ENCODE data around the gene SARDH. TPM values are rescaled to one million over a fixed set of nuclear protein-coding genes. Genes with fewer than 3 reads are reported as not detected.

The SARDH gene
- total and polyA plus RNA-seq, 2 donors (not counting 1 experiment from before 2014, with no cell fraction given) = 0.03 to 0.07 TPM

DNA sequence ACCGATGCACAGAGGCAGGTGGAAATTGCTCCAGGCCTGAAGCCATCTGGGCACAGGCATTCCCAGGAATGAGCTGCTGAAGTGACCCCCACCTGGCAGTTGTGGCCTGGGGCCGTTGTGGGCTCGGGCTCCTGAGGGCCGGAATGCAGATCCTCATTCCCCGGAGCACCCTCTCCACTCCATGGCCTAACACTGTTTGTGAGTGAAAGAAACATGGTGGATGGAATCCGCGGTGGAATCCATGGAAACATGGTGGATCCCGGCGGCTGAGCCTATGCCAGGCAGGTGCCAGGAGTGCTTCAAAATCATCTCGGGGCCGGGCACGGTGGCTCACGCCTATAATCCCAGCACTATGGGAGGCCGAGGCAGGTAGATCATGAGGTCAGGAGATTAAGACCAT is 3.6 kb upstream of the SARDH start:
- no peaks in the 10 kb centered on the region for H3K9me3 ChIP-seq (ENCODE audit: control extremely low read depth in 1 of 3, control insufficient read depth in 2 of 3, insufficient read depth in 1 of 3, low read length in 2 of 3)
- ATAC-seq (ENCODE audit: low read depth) = no peak
- WGBS (ENCODE audit: insufficient coverage) = 95% methylated on average over 13 of the region's 14 CpGs
- DNase-seq = no peak
- H4K20me1 ChIP-seq (ENCODE audit: control insufficient read depth, insufficient read depth, low read length, poor library complexity, severe bottlenecking) = no peaks in the 10 kb centered on the region
- no peaks in the 10 kb centered on the region for H3K36me3 ChIP-seq (replicated peaks in 1 of 2; ENCODE audit: control extremely low read depth in 1 of 2, control insufficient read depth in 1 of 2, extremely low read depth in 1 of 2, insufficient read depth in 2 of 2, low read length in 1 of 2)
- H3K79me2 ChIP-seq (ENCODE audit: control insufficient read depth, insufficient read depth, low read length) = no peaks in the 10 kb centered on the region
- H3K27me3 Mint-ChIP-seq = peaks cover 22% of the 10 kb centered on the region
- H3K27ac Mint-ChIP-seq = no peak overlapping the region
- no peak overlapping the region for H3K9ac ChIP-seq (ENCODE audit: low read length)
- peaks cover 8 to 16% of the 10 kb centered on the region in 2 donors for H3K4me1 ChIP-seq (ENCODE audit: control insufficient read depth in 2 of 2, insufficient read depth in 2 of 2, low read length in 2 of 2)
- no peak overlapping the region for H3K4me2 ChIP-seq (replicated peaks; ENCODE audit: low read depth, low read length, poor library complexity, severe bottlenecking)
- no peaks in the 10 kb centered on the region for H3K9me3 Mint-ChIP-seq (ENCODE audit: insufficient read depth)
- peaks cover 11% of the 10 kb centered on the region for H3K4me1 Mint-ChIP-seq
- intact Hi-C loops (cut with micrococcal nuclease) = no loop called here
- no peak overlapping the region for H3K27ac ChIP-seq (ENCODE audit: low read length in 2 of 2)
- CTCF ChIA-PET = interaction anchor here (0.7 to 2.6 kb wide), 11 partner anchors 9 to 599 kb away, joined by 3 to 23 read pairs (median 7); no protein-coding TSS in a partner anchor
- H3K4me3 Mint-ChIP-seq = no peak overlapping the region
- H3K27me3 ChIP-seq (replicated peaks in 1 of 4; ENCODE audit: control extremely low read depth in 1 of 4, control insufficient read depth in 3 of 4, insufficient read depth in 4 of 4, low read length in 3 of 4) = no peaks in the 10 kb centered on the region
- TF ChIP-seq, protein P1, sequence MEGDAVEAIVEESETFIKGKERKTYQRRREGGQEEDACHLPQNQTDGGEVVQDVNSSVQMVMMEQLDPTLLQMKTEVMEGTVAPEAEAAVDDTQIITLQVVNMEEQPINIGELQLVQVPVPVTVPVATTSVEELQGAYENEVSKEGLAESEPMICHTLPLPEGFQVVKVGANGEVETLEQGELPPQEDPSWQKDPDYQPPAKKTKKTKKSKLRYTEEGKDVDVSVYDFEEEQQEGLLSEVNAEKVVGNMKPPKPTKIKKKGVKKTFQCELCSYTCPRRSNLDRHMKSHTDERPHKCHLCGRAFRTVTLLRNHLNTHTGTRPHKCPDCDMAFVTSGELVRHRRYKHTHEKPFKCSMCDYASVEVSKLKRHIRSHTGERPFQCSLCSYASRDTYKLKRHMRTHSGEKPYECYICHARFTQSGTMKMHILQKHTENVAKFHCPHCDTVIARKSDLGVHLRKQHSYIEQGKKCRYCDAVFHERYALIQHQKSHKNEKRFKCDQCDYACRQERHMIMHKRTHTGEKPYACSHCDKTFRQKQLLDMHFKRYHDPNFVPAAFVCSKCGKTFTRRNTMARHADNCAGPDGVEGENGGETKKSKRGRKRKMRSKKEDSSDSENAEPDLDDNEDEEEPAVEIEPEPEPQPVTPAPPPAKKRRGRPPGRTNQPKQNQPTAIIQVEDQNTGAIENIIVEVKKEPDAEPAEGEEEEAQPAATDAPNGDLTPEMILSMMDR (IDR thresholded peaks at IDR 0.05) = no peak
- no peak for TF ChIP-seq EZH2 (IDR thresholded peaks at IDR 0.05; ENCODE audit: borderline replicate concordance, insufficient read depth, low read depth, low read length, poor library complexity, severe bottlenecking)
- no peak overlapping the region for H2AFZ ChIP-seq (ENCODE audit: insufficient read depth, low read depth, low read length, poor library complexity, severe bottlenecking)
- H3K4me3 ChIP-seq (ENCODE audit: control extremely low read depth in 1 of 5, extremely low read depth in 1 of 5, insufficient read depth in 1 of 5, low read depth in 2 of 5, low read length in 4 of 5) = no peak overlapping the region
- POLR2A ChIA-PET = no interaction called here

DNA sequence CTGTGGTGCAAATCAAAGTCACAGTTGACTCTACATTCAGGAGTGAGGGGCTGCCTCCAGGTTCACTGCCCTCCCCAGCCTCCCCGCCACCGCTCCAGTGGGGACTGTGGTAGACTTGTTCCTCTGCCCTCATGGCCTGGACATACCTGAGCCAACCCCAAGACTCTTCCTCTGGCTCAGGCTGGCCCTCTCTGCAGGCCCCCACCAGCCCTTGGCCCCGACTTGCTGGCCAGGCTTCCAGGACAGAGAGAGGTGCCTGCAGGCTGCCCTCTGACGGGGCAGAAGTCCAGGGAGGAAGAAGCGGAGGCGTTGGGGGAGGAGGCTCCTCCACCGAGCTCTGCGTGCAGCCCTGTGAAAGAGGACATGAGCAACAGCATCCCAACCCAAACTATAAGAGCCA is 2.8 kb upstream of the SARDH start:
- TF ChIP-seq, protein P1 (IDR thresholded peaks at IDR 0.05) = no peak
- no peak for TF ChIP-seq EZH2 (IDR thresholded peaks at IDR 0.05; ENCODE audit: borderline replicate concordance, insufficient read depth, low read depth, low read length, poor library complexity, severe bottlenecking)
- Histone ChIP-seq H3K9me3 (ENCODE audit: control extremely low read depth in 1 of 3, control insufficient read depth in 2 of 3, insufficient read depth in 1 of 3, low read length in 2 of 3) (no peaks in the 10 kb centered on the region), H3K4me2 (replicated peaks; ENCODE audit: low read depth, low read length, poor library complexity, severe bottlenecking) (no peak overlapping the region), H3K27me3 (replicated peaks in 1 of 4; ENCODE audit: control extremely low read depth in 1 of 4, control insufficient read depth in 3 of 4, insufficient read depth in 4 of 4, low read length in 3 of 4) (no peaks in the 10 kb centered on the region), H3K36me3 (replicated peaks in 1 of 2; ENCODE audit: control extremely low read depth in 1 of 2, control insufficient read depth in 1 of 2, extremely low read depth in 1 of 2, insufficient read depth in 2 of 2, low read length in 1 of 2) (no peaks in the 10 kb centered on the region), H3K79me2 (ENCODE audit: control insufficient read depth, insufficient read depth, low read length) (no peaks in the 10 kb centered on the region), H3K4me3 (ENCODE audit: control extremely low read depth in 1 of 5, extremely low read depth in 1 of 5, insufficient read depth in 1 of 5, low read depth in 2 of 5, low read length in 4 of 5) (no peak overlapping the region), H3K4me1 (ENCODE audit: control insufficient read depth in 2 of 2, insufficient read depth in 2 of 2, low read length in 2 of 2) (peaks cover 8 to 19% of the 10 kb centered on the region in 2 donors), H4K20me1 (ENCODE audit: control insufficient read depth, insufficient read depth, low read length, poor library complexity, severe bottlenecking) (no peaks in the 10 kb centered on the region), H3K27ac (ENCODE audit: low read length in 2 of 2) (no peak overlapping the region), H2AFZ (ENCODE audit: insufficient read depth, low read depth, low read length, poor library complexity, severe bottlenecking) (no peak overlapping the region), H3K9ac (ENCODE audit: low read length) (no peak overlapping the region)
- Mint-ChIP-seq H3K4me3 (no peak overlapping the region), H3K27me3 (peaks cover 15% of the 10 kb centered on the region), H3K9me3 (ENCODE audit: insufficient read depth) (no peaks in the 10 kb centered on the region), H3K27ac (no peak overlapping the region), H3K4me1 (peaks cover 16% of the 10 kb centered on the region)
- ChIA-PET POLR2A (interaction anchor here (0.7 kb wide), 1 partner anchor 187 kb away, joined by 3 read pairs; no protein-coding TSS in a partner anchor), CTCF (interaction anchor here (2.4 to 2.6 kb wide), 2 partner anchors 14 to 254 kb away, joined by 13 to 23 read pairs; no protein-coding TSS in a partner anchor)
- WGBS (ENCODE audit: insufficient coverage) = 90% methylated on average over 8 of the region's 8 CpGs
- no peak for DNase-seq
- intact Hi-C loops (cut with micrococcal nuclease) = no loop called here
- ATAC-seq (ENCODE audit: low read depth) = no peak
